IMR-90 (cell line): Measurements from ENCODE around the gene FNIP1. TPM values are rescaled to one million over a fixed set of nuclear protein-coding genes. Genes with fewer than 3 reads are reported as not detected.

Experiments used
- ATAC-seq: fragments of 200-7000 bp; cut with Tn5 transposase; 2 replicates; pipeline ENCODE4 v1.9.1; 2020; ENCODE audit warnings: low read depth, mild to moderate bottlenecking, moderate library complexity
- BruUV-seq: library from RNA; stranded (reverse); fragments of 400-500 nt; replicated peaks from 2 replicates; lab custom pipeline; 2021; lab: Mats Ljungman, UMichigan
- CTCF ChIA-PET: fragments of 300-600 bp; formaldehyde crosslinking; extraction: SDS; loops from one replicate; lab custom pipeline; 2021; ENCODE audit warnings: antibody characterized with exemption; lab: Yijun Ruan, JAX
- POLR2A ChIA-PET: fragments of 300-600 bp; sonication (Branson Sonifier 250); formaldehyde crosslinking; loops from one replicate; lab custom pipeline; 2022; ENCODE audit warnings: antibody characterized with exemption; ENCODE audit not compliant: unreplicated experiment; lab: Charles Lee
- DNase-seq: peaks from one replicate; pipeline ENCODE4 v3.0.0; 2013
- H2AFZ ChIP-seq: replicated peaks from 2 replicates; pipeline ENCODE3; 2013; ENCODE audit warnings: low read length, mild to moderate bottlenecking; ENCODE audit not compliant: poor library complexity
- H2AK5ac ChIP-seq: 2 replicates; pipeline ENCODE4 v1.6.1; 2013; ENCODE audit warnings: low read depth, low read length, inconsistent platforms
- H2AK9ac ChIP-seq: replicated peaks from 2 replicates; pipeline ENCODE3; 2013; ENCODE audit warnings: mild to moderate bottlenecking, low read depth, low read length, moderate library complexity; ENCODE audit not compliant: poor library complexity
- H2BK120ac ChIP-seq: 2 replicates; pipeline ENCODE4 v1.6.1; 2013; ENCODE audit warnings: low read depth, low read length, inconsistent platforms
- H2BK15ac ChIP-seq: 3 replicates; pipeline ENCODE4 v1.6.1; 2013; ENCODE audit warnings: low read depth, low read length, inconsistent platforms
- H2BK20ac ChIP-seq: 2 replicates; pipeline ENCODE4 v1.6.1; 2013; ENCODE audit warnings: low read depth, mild to moderate bottlenecking, inconsistent platforms, low read length, moderate library complexity
- H2BK5ac ChIP-seq: 2 replicates; pipeline ENCODE4 v1.6.1; 2013; ENCODE audit warnings: mild to moderate bottlenecking, low read depth, low read length, inconsistent platforms; ENCODE audit not compliant: poor library complexity, severe bottlenecking
- H3K14ac ChIP-seq: replicated peaks from 2 replicates; pipeline ENCODE4 v1.6.1; 2013; ENCODE audit warnings: low read depth, low read length, inconsistent platforms
- H3K18ac ChIP-seq: 2 replicates; pipeline ENCODE4 v1.6.1; 2013; ENCODE audit warnings: low read depth, low read length, control low read depth
- H3K23ac ChIP-seq: 2 replicates; pipeline ENCODE4 v1.6.1; 2013; ENCODE audit warnings: low read depth, low read length, inconsistent platforms
- H3K27ac ChIP-seq: 2 replicates; pipeline ENCODE4 v1.5.1; 2013; ENCODE audit warnings: mild to moderate bottlenecking, control low read depth, low read length; ENCODE audit not compliant: insufficient read depth
- H3K27me3 ChIP-seq: 2 replicates; pipeline ENCODE4 v1.6.1; 2013; ENCODE audit warnings: low read length; ENCODE audit not compliant: control insufficient read depth, insufficient read depth
- H3K36me3 ChIP-seq: 2 replicates; pipeline ENCODE4 v1.6.1; 2013; ENCODE audit warnings: low read length, mixed read lengths; ENCODE audit not compliant: control insufficient read depth, insufficient read depth
- H3K4ac ChIP-seq: 2 replicates; pipeline ENCODE4 v1.6.1; 2013; ENCODE audit warnings: low read depth, low read length, inconsistent platforms
- H3K4me1 ChIP-seq: 2 replicates; pipeline ENCODE4 v1.6.1; 2013; ENCODE audit warnings: low read length, mixed read lengths; ENCODE audit not compliant: control insufficient read depth, insufficient read depth
- H3K4me2 ChIP-seq: 2 replicates; pipeline ENCODE4 v1.6.1; 2013; ENCODE audit warnings: low read depth, mild to moderate bottlenecking, control low read depth, low read length, moderate library complexity
- H3K4me3 ChIP-seq: 2 replicates; pipeline ENCODE4 v1.5.1; 2013; ENCODE audit warnings: low read depth, mild to moderate bottlenecking, control low read depth, low read length, moderate library complexity; ENCODE audit not compliant: insufficient read depth
- H3K56ac ChIP-seq: 2 replicates; pipeline ENCODE4 v1.6.1; 2013; ENCODE audit warnings: low read length, inconsistent platforms; ENCODE audit not compliant: insufficient read depth; ENCODE audit errors: extremely low read depth
- H3K79me1 ChIP-seq, 2 experiments: 2 replicates each; pipeline ENCODE4 v1.6.1; 2013; ENCODE audit warnings: low read length in 2 of 2, inconsistent platforms in 1 of 2, low read depth in 1 of 2
- H3K9ac ChIP-seq: 2 replicates; pipeline ENCODE4 v1.6.1; 2013; ENCODE audit warnings: low read depth, low read length, control low read depth
- H3K9me1 ChIP-seq: 2 replicates; pipeline ENCODE4 v1.6.1; 2013; ENCODE audit warnings: low read length, inconsistent platforms; ENCODE audit not compliant: insufficient read depth
- H3K9me3 ChIP-seq: 2 replicates; pipeline ENCODE4 v1.6.1; 2013; ENCODE audit warnings: low read length; ENCODE audit not compliant: control insufficient read depth, insufficient read depth
- H4K20me1 ChIP-seq: 2 replicates; pipeline ENCODE4 v1.6.1; 2013; ENCODE audit warnings: low read length, inconsistent platforms; ENCODE audit not compliant: insufficient read depth
- H4K5ac ChIP-seq: 2 replicates; pipeline ENCODE4 v1.6.1; 2013; ENCODE audit warnings: mild to moderate bottlenecking, low read depth, low read length, control low read depth
- H4K8ac ChIP-seq, 2 experiments: 2 replicates each; pipeline ENCODE4 v1.6.1; 2013; ENCODE audit warnings: low read depth in 2 of 2, low read length in 2 of 2, control low read depth in 1 of 2, inconsistent platforms in 1 of 2
- H4K91ac ChIP-seq: 2 replicates; pipeline ENCODE4 v1.6.1; 2013; ENCODE audit warnings: low read depth, low read length, inconsistent platforms; ENCODE audit not compliant: insufficient read depth
- WGBS, 2 experiments: methylation state at CpG; one replicate each; pipeline versions ENCODE4 v1.1.5 to v1.1.7; 2013; ENCODE audit warnings: missing lambda C conversion rate in 2 of 2; ENCODE audit not compliant: insufficient read length in 1 of 2; ENCODE audit errors: extremely low coverage in 2 of 2; 5-methylcytosine and 5-hydroxymethylcytosine counted together
- dilution Hi-C: fragments of 300-500 bp; cut with HindIII; formaldehyde crosslinking; loops from one replicate; pipeline ENCODE4 v1.14.3; 2018; ENCODE audit warnings: low sequenced_read_pairs; ENCODE audit not compliant: unreplicated experiment
- in situ Hi-C: fragments of 300-500 bp; cut with MboI; formaldehyde crosslinking; loops from 3 replicates; pipeline ENCODE4 v1.14.3; 2019; ENCODE audit warnings: low sequenced_read_pairs, inconsistent platforms, mixed read lengths
- intact Hi-C: fragments of 100-400 bp; cut with micrococcal nuclease; formaldehyde crosslinking; loops from 2 replicates; pipeline ENCODE4 v1.10.0; 2022
- polyA plus RNA-seq, 3 experiments: library from polyadenylated mRNA; depleted of rRNA; stranded (reverse); fragments of >200 nt; gene quantifications; 2 replicates each; pipeline ENCODE4 v1.2.3, GENCODE V29; 2012; ENCODE audit warnings: low replicate concordance in 1 of 3
- total RNA-seq: library from RNA; depleted of rRNA; stranded (reverse); fragments of >200 nt; gene quantifications from 2 replicates; pipeline ENCODE4 v1.2.3, GENCODE V29; 2012
- TF ChIP-seq, protein P1 (sequence below): fragments of 150-350 bp; IDR thresholded peaks from 2 replicates; pipeline ENCODE4 v1.6.1; 2017; ENCODE audit warnings: mild to moderate bottlenecking, antibody characterized with exemption, low read length, low read depth

Gene FNIP1
- total and polyA plus RNA-seq, 2 of the 4 experiments (the other 2 are of a cell fraction): 5.6 to 34.1 TPM

DNA sequence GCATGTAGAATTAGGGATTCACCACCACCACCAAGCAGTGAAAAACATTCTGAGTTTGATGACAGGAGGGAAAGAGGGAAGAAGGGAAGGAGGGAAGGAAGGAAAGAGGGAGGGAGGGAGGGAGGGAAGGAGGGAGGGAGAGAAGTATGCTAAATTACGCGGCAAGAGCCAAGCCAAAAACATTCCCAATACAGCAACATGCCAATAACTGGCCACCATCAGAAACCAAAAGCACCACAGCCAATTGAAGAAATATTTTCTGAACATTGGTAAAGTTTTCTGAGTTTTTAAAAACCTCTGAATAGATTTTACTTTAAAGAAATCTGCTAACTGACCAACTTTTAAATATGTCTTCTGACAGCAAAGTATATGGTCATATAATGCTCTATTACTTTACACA, 36.0 kb downstream of the FNIP1 start:
- H4K5ac ChIP-seq: no peak overlapping the region
- in situ Hi-C loops: no loop called here
- H3K4me3 ChIP-seq: no peak overlapping the region
- no peak overlapping the region for H3K14ac ChIP-seq
- peaks cover 81% of the 10 kb centered on the region for H4K20me1 ChIP-seq
- H3K9ac ChIP-seq: no peak overlapping the region
- no peak overlapping the region for H3K56ac ChIP-seq
- peaks cover 6% of the 10 kb centered on the region; the same call in 1 of the 2 replicates for H3K4me1 ChIP-seq
- H2BK120ac ChIP-seq: no peak overlapping the region
- H3K36me3 ChIP-seq: peaks cover 4% of the 10 kb centered on the region
- no peak overlapping the region for H3K23ac ChIP-seq
- no peak overlapping the region for H2AFZ ChIP-seq
- H3K4me2 ChIP-seq: no peak overlapping the region
- no peak overlapping the region for H2BK20ac ChIP-seq
- no peak for ATAC-seq
- no peak overlapping the region for H3K4ac ChIP-seq
- peaks cover 42 to 70% of the 10 kb centered on the region in 2 experiments for H3K79me1 ChIP-seq
- TF ChIP-seq, protein P1, sequence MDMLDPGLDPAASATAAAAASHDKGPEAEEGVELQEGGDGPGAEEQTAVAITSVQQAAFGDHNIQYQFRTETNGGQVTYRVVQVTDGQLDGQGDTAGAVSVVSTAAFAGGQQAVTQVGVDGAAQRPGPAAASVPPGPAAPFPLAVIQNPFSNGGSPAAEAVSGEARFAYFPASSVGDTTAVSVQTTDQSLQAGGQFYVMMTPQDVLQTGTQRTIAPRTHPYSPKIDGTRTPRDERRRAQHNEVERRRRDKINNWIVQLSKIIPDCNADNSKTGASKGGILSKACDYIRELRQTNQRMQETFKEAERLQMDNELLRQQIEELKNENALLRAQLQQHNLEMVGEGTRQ: no peak
- WGBS, 2 experiments: no CpG with 5 or more reads among the region's 2 CpGs
- POLR2A ChIA-PET: no interaction called here
- no peak overlapping the region for H2BK15ac ChIP-seq
- H3K27me3 ChIP-seq: no peaks in the 10 kb centered on the region
- no peak overlapping the region for H4K91ac ChIP-seq
- H2BK5ac ChIP-seq: no peak overlapping the region
- H2AK9ac ChIP-seq: no peak overlapping the region
- no TSS peak for BruUV-seq
- intact Hi-C loops: no loop called here
- no peak overlapping the region for H3K27ac ChIP-seq
- CTCF ChIA-PET: no interaction called here
- no peak overlapping the region for H4K8ac ChIP-seq
- dilution Hi-C loops: no loop called here
- no peak overlapping the region for H2AK5ac ChIP-seq
- H3K9me1 ChIP-seq: peaks cover 8% of the 10 kb centered on the region; the same call in 1 of the 2 replicates
- no peak overlapping the region for H3K18ac ChIP-seq
- no peak for DNase-seq
- peaks cover 2% of the 10 kb centered on the region; the same call in 1 of the 2 replicates for H3K9me3 ChIP-seq
